Measurements from ENCODE around the gene SENP7. TPM values are rescaled to one million over a fixed set of nuclear protein-coding genes. Genes with fewer than 3 reads are reported as not detected.

Gene SENP7
- total and polyA plus RNA-seq, 2 experiments from 2014 or later: 5.0 to 9.0 TPM

DNA sequence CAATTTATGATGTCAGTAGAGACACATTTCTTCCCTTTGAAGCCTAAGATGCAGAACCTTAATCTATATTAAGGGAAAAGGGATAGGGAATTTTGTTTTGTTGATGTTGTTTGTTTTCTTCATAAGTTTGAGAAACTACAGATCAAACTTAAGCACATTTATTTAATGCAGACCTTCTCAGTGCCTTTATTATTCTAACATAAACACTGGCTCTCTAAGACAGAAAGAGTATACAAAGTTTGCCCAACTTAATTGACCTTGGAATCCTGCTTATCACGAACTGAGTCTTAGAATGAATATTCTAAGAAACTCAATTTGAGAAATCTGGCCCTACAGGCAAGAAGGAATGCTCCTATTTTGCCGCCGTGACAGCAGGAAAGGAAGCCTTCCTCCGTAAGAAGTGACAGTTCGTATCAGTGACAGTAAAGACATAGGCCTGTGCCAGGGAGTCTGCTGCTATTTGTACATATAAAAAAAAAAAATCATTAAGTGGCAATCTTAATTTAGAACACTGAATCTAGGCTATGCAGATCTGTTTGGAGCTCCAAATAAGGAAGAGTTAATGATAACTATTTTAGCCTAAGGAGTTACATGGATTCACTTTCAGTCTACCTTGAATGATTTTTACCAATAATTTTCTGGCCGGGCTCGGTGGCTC, 183.9 kb downstream of the SENP7 start:
- no peaks in the 10 kb centered on the region for H3K9me3 Mint-ChIP-seq
- H3K9me2 ChIP-seq (ENCODE audit: insufficient read depth): no peaks in the 10 kb centered on the region
- no peak overlapping the region for H3K27ac Mint-ChIP-seq
- H3K4me1 Mint-ChIP-seq: no peaks in the 10 kb centered on the region
- DNase-seq (ENCODE audit: low spot score): no peak
- H3K27ac ChIP-seq (ENCODE audit: low read depth): no peak overlapping the region
- H3K4me3 Mint-ChIP-seq: no peak overlapping the region
- no peaks in the 10 kb centered on the region for H3K79me2 ChIP-seq (replicated peaks; ENCODE audit: insufficient read depth)
- H3K4me2 ChIP-seq: no peak overlapping the region
- H3K36me3 ChIP-seq (ENCODE audit: insufficient read depth): no peaks in the 10 kb centered on the region
- H3K27me3 Mint-ChIP-seq (ENCODE audit: insufficient read depth, low read depth, poor library complexity): no peaks in the 10 kb centered on the region
- H2AFZ ChIP-seq: no peak overlapping the region
- no peaks in the 10 kb centered on the region for H4K20me1 ChIP-seq (replicated peaks; ENCODE audit: insufficient read depth)
- ATAC-seq: no peak
- no peaks in the 10 kb centered on the region for H3K27me3 ChIP-seq (ENCODE audit: insufficient read depth)
- no peak overlapping the region for H3K4me3 ChIP-seq
- no peaks in the 10 kb centered on the region for H3F3A ChIP-seq (replicated peaks; ENCODE audit: low read depth)
- TF ChIP-seq CREB1 (CRISPR knock-in tag; IDR thresholded peaks at IDR 0.05; ENCODE audit: low read depth): no peak
- TF ChIP-seq, protein P1, sequence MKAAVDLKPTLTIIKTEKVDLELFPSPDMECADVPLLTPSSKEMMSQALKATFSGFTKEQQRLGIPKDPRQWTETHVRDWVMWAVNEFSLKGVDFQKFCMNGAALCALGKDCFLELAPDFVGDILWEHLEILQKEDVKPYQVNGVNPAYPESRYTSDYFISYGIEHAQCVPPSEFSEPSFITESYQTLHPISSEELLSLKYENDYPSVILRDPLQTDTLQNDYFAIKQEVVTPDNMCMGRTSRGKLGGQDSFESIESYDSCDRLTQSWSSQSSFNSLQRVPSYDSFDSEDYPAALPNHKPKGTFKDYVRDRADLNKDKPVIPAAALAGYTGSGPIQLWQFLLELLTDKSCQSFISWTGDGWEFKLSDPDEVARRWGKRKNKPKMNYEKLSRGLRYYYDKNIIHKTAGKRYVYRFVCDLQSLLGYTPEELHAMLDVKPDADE (IDR thresholded peaks at IDR 0.05): no peak
- H3K36me3 Mint-ChIP-seq (ENCODE audit: low read depth): no peaks in the 10 kb centered on the region
- H3K4me1 ChIP-seq (ENCODE audit: insufficient read depth): no peaks in the 10 kb centered on the region

DNA sequence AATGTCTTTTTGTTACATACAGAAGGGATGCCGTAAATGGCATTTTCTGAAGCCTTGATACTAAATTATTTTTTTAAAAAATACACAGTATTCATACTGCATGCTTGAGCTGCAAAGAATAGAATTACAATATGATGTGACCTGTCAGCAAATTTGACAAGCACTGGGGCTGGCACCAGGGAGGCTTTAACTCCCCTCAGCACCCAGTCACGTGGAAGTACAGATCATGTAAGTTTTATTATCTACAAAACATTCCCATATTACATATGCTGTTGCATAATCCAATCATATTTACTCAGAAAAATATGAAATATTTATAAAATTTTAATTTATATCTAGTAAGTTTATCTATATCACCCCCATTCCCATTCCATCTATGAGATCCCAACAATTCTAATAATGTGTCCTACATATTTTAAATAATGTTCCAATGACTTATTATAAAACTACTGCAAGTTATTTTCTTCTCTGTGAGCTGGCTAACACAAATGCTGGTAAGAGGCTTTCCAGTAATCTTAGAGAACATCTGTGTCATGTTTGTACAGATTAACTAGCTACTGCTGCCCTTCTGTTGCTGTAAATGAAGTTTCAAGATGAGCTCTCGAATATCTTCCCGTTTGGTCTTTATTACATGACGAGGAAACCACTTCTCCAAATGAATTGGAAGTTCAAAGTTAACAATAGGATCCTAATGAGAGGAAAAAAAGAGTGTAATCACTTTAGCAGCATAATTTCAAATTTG, 187.4 kb downstream of the SENP7 start:
- H4K20me1 ChIP-seq (replicated peaks; ENCODE audit: insufficient read depth): no peaks in the 10 kb centered on the region
- ATAC-seq (no peak), DNase-seq (ENCODE audit: low spot score) (no peak)
- no peaks in the 10 kb centered on the region for H3K27me3 ChIP-seq (ENCODE audit: insufficient read depth)
- Mint-ChIP-seq H3K9me3 (no peaks in the 10 kb centered on the region), H3K4me3 (no peak overlapping the region), H3K27me3 (ENCODE audit: insufficient read depth, low read depth, poor library complexity) (no peaks in the 10 kb centered on the region), H3K4me1 (no peaks in the 10 kb centered on the region), H3K36me3 (ENCODE audit: low read depth) (no peaks in the 10 kb centered on the region), H3K27ac (no peak overlapping the region)
- H3K36me3 ChIP-seq (ENCODE audit: insufficient read depth): no peaks in the 10 kb centered on the region
- no peaks in the 10 kb centered on the region for H3F3A ChIP-seq (replicated peaks; ENCODE audit: low read depth)
- no peak overlapping the region for H3K4me2 ChIP-seq
- TF ChIP-seq NANOG (IDR thresholded peaks at IDR 0.05; ENCODE audit: borderline replicate concordance): no peak
- H3K79me2 ChIP-seq (replicated peaks; ENCODE audit: insufficient read depth): no peaks in the 10 kb centered on the region
- H3K9me2 ChIP-seq (ENCODE audit: insufficient read depth): no peaks in the 10 kb centered on the region
- no peak overlapping the region for H3K4me3 ChIP-seq
- H3K27ac ChIP-seq (ENCODE audit: low read depth): no peak overlapping the region
- no peaks in the 10 kb centered on the region for H3K4me1 ChIP-seq (ENCODE audit: insufficient read depth)
- H2AFZ ChIP-seq: no peak overlapping the region

DNA sequence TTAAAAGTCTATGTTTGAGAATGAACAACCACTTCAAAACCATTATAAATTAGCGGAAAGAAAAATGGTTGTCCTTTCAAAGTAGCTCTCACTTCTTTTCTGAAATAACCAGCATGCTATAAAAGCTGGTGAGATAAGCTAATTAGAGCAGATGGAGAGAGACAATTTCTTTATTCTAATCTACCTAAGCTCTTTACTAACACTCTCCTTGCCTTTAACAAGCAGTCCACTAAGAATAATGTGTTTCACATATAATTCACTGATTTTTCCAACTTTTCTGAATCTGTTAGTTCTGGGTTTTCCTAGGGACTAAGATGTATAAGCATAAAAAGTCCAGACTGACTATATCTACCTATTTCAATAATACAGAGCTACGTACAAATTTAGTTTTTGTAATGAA, 192.5 kb downstream of the SENP7 start, which contains the start of gene IMPG2:
IMPG2 (minus strand) TSS at position 101 of the 400 bp plus-strand sequence. CDS start 203 bp downstream, outside the sequence.
- Mint-ChIP-seq H3K9me3 (no peaks in the 10 kb centered on the region), H3K36me3 (ENCODE audit: low read depth) (no peaks in the 10 kb centered on the region), H3K4me1 (no peaks in the 10 kb centered on the region), H3K4me3 (no peak within 1 kb of the TSS), H3K27me3 (ENCODE audit: insufficient read depth, low read depth, poor library complexity) (no peaks in the 10 kb centered on the region), H3K27ac (no peak within 1 kb of the TSS)
- no peak within 1 kb of the TSS for H2AFZ ChIP-seq
- no peak within 1 kb of the TSS for H3K4me3 ChIP-seq
- no peaks in the 10 kb centered on the region for H4K20me1 ChIP-seq (replicated peaks; ENCODE audit: insufficient read depth)
- DNase-seq (ENCODE audit: low spot score) (no peak), ATAC-seq (no peak)
- H3K27ac ChIP-seq (ENCODE audit: low read depth): no peak within 1 kb of the TSS
- H3K4me2 ChIP-seq: no peak within 1 kb of the TSS
- TF ChIP-seq JUNB (IDR thresholded peaks at IDR 0.05; ENCODE audit: unreplicated experiment) (no peak), ZNF114 (CRISPR knock-in tag; IDR thresholded peaks at IDR 0.05) (no peak), NANOG (IDR thresholded peaks at IDR 0.05; ENCODE audit: borderline replicate concordance) (no peak), CREB1 (CRISPR knock-in tag; IDR thresholded peaks at IDR 0.05; ENCODE audit: low read depth) (no peak)
- TF ChIP-seq, protein P1 (IDR thresholded peaks at IDR 0.05): no peak
- H3F3A ChIP-seq (replicated peaks; ENCODE audit: low read depth): no peaks in the 10 kb centered on the region
- no peaks in the 10 kb centered on the region for H3K79me2 ChIP-seq (replicated peaks; ENCODE audit: insufficient read depth)
- no peaks in the 10 kb centered on the region for H3K9me2 ChIP-seq (ENCODE audit: insufficient read depth)
- H3K27me3 ChIP-seq (ENCODE audit: insufficient read depth): no peaks in the 10 kb centered on the region
- no peaks in the 10 kb centered on the region for H3K4me1 ChIP-seq (ENCODE audit: insufficient read depth)
- H3K36me3 ChIP-seq (ENCODE audit: insufficient read depth): no peaks in the 10 kb centered on the region
